GM12864 (cell line): Measurements from ENCODE around the gene CTH.

Experiments used
- DNase-seq: peaks from one replicate; pipeline ENCODE4 v3.0.0-alpha.2; 2011; ENCODE audit warnings: low read depth
- H3K4me3 ChIP-seq: 2 replicates; pipeline ENCODE4 v1.5.1; 2011; ENCODE audit warnings: mild to moderate bottlenecking, low read depth, low read length, control low read depth
- CTCF ChIP-seq: IDR thresholded peaks from 2 replicates; pipeline ENCODE4 v1.5.1; 2011; ENCODE audit warnings: low read depth, mild to moderate bottlenecking, moderate library complexity, low read length, control low read depth, inconsistent platforms; ENCODE audit errors: missing control alignments

CTH gene

DNA sequence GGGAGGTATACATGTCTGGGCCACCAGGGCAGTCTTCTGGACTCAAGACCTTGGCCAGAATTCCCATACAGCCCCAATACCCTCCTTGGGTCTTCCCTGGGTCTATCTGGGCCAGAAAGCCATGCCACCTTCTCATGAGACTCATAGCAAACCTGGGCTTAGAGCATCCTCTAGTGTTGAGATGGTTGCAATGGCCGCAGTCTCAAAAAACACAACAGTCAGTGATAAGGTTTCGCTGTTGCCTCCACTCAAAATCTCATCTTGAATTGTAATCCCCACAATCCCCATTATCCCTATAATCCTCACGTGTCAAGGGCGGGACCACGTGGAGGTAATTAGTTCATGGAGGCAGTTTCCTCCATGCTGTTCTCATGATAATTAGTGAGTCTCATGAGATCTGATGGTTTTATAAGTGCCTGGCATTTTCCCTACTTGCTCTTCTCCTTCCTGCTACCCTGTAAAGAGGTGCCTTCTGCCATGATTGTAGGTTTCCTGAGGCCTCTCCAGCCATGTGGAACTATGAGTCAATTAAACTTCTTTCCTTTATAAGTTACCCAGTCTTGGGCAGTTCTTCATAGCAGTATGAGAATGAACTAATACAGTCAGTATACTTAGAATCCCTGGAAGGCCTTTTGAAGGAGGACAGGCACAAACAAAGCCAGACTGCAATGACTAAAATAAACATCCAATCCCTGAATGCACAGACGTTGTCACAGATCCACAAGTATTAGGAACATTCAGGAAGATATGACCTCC, 77.0 kb downstream of the CTH start:
- peak; percentile 96 for TF ChIP-seq CTCF
- H3K4me3 ChIP-seq, result no peak overlapping the region
- DNase-seq, result no peak
